SK-N-SH treated with all-trans-retinoic acid at 6 μM for 48 hours (cell line): ENCODE results near the gene ACACB.

Experiments
- ATAC-seq: fragments of 200-7000 bp; cut with Tn5 transposase; 3 replicates; pipeline ENCODE4 v1.9.1; 2020; ENCODE audit warnings: mild to moderate bottlenecking, moderate library complexity
- ARNTL ChIP-seq: fragments of 450-650 bp; formaldehyde crosslinking; IDR thresholded peaks from 2 replicates; pipeline ENCODE4 v1.5.0; 2020; ENCODE audit warnings: low read depth, mild to moderate bottlenecking, moderate library complexity, borderline replicate concordance
- BACH2 ChIP-seq: fragments of 250-450 bp; sonication (Bioruptor Pico); IDR thresholded peaks from 2 replicates; pipeline ENCODE4 v1.9.0; 2021; ENCODE audit warnings: mild to moderate bottlenecking, borderline replicate concordance
- CSDC2 ChIP-seq: fragments of 250-450 bp; sonication (Bioruptor Pico); IDR thresholded peaks from 2 replicates; pipeline ENCODE4 v1.5.0; 2020; ENCODE audit warnings: mild to moderate bottlenecking, moderate library complexity
- ESRRG ChIP-seq: fragments of 250-450 bp; sonication (Bioruptor Pico); IDR thresholded peaks from 2 replicates; pipeline ENCODE4 v1.6.1; 2021; ENCODE audit warnings: mild to moderate bottlenecking
- GLIS3 ChIP-seq: fragments of 250-450 bp; sonication (Bioruptor Pico); IDR thresholded peaks from 2 replicates; pipeline ENCODE4 v1.5.0; 2020; ENCODE audit warnings: mild to moderate bottlenecking, moderate library complexity
- OSR1 ChIP-seq: fragments of 250-450 bp; sonication (Bioruptor Pico); IDR thresholded peaks from 2 replicates; pipeline ENCODE4 v1.8.0; 2022; ENCODE audit warnings: moderate library complexity, mild to moderate bottlenecking, inconsistent platforms
- PPARA ChIP-seq: fragments of 250-450 bp; sonication (Bioruptor Pico); IDR thresholded peaks from 2 replicates; pipeline ENCODE4 v1.5.0; 2020; ENCODE audit warnings: mild to moderate bottlenecking, borderline replicate concordance
- SNAI2 ChIP-seq: fragments of 250-450 bp; sonication (Bioruptor Pico); IDR thresholded peaks from 2 replicates; pipeline ENCODE4 v1.5.0; 2020; ENCODE audit warnings: mild to moderate bottlenecking, moderate library complexity
- TCF4 ChIP-seq: fragments of 250-450 bp; sonication (Bioruptor Pico); IDR thresholded peaks from 2 replicates; pipeline ENCODE4 v1.8.0; 2021; ENCODE audit warnings: mild to moderate bottlenecking, moderate library complexity, borderline replicate concordance
- TOX ChIP-seq: fragments of 250-450 bp; sonication (Bioruptor Pico); IDR thresholded peaks from 2 replicates; pipeline ENCODE4 v1.8.0; 2021; ENCODE audit warnings: mild to moderate bottlenecking, moderate library complexity, borderline replicate concordance
- ZC3H10 ChIP-seq: fragments of 250-450 bp; sonication (Bioruptor Pico); IDR thresholded peaks from 2 replicates; pipeline ENCODE4 v1.5.1; 2021; ENCODE audit warnings: mild to moderate bottlenecking, moderate library complexity
- ZFP3 ChIP-seq: fragments of 250-450 bp; sonication (Bioruptor Pico); IDR thresholded peaks from 2 replicates; pipeline ENCODE4 v1.5.0; 2020; ENCODE audit warnings: mild to moderate bottlenecking, moderate library complexity
- ZFP30 ChIP-seq: fragments of 450-650 bp; formaldehyde crosslinking; IDR thresholded peaks from 2 replicates; pipeline ENCODE4 v1.5.0; 2022; ENCODE audit warnings: mild to moderate bottlenecking, moderate library complexity
- ZNF565 ChIP-seq: fragments of 450-650 bp; formaldehyde crosslinking; conservative IDR thresholded peaks from 2 replicates; pipeline ENCODE4 v1.5.0; 2020; ENCODE audit warnings: low read depth, mild to moderate bottlenecking, moderate library complexity
- ZNF70 ChIP-seq: fragments of 450-650 bp; formaldehyde crosslinking; IDR thresholded peaks from 2 replicates; pipeline ENCODE4 v1.5.0; 2020; ENCODE audit warnings: mild to moderate bottlenecking, moderate library complexity
- ZNF8 ChIP-seq: fragments of 450-650 bp; formaldehyde crosslinking; IDR thresholded peaks from 2 replicates; pipeline ENCODE4 v1.5.0; 2020; ENCODE audit warnings: mild to moderate bottlenecking, moderate library complexity
- TF ChIP-seq, protein P1 (sequence below): fragments of 250-450 bp; sonication (Bioruptor Pico); IDR thresholded peaks from 2 replicates; pipeline ENCODE4 v1.5.1; 2021; ENCODE audit warnings: mild to moderate bottlenecking, moderate library complexity
- TF ChIP-seq, protein P2 (sequence below): fragments of 250-450 bp; sonication (Bioruptor Pico); IDR thresholded peaks from 2 replicates; pipeline ENCODE4 v1.8.0; 2020; ENCODE audit warnings: mild to moderate bottlenecking, moderate library complexity, borderline replicate concordance
- TF ChIP-seq, protein P3 (sequence below): fragments of 250-450 bp; sonication (Bioruptor Pico); IDR thresholded peaks from 2 replicates; pipeline ENCODE4 v1.5.1; 2020; ENCODE audit warnings: low read depth, mild to moderate bottlenecking, moderate library complexity
- TF ChIP-seq, protein P4 (sequence below): fragments of 250-450 bp; sonication (Bioruptor Pico); IDR thresholded peaks from 2 replicates; pipeline ENCODE4 v1.8.0; 2021; ENCODE audit warnings: low read depth, mild to moderate bottlenecking, moderate library complexity, borderline replicate concordance
- TF ChIP-seq, protein P5 (sequence below): fragments of 250-450 bp; sonication (Bioruptor Pico); IDR thresholded peaks from 2 replicates; pipeline ENCODE4 v1.5.0; 2020; ENCODE audit warnings: mild to moderate bottlenecking, moderate library complexity

Gene ACACB

DNA sequence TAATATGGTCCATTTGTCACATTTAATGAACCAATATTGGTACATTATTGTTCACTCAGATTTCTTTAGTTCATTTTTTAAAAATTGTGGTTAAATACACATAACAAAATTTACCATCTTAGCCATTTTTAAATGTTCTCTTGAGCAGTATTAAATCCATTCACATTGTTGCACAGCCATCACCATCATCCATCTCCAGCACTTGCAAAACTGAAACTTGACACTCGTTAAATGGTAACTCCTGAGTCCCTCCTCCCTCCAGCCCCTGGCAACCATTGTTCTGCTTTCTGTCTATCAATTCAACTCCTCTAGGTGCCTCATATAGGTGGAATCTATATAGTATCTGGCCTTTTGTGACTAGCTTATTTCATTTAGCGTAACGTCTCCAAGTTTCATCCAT, 86.4 kb downstream of the ACACB start:
- ATAC-seq: no peak
- TF ChIP-seq ZFP3 (CRISPR knock-in tag): no peak
- TF ChIP-seq ZNF8: no peak
- TF ChIP-seq ZNF565 (CRISPR knock-in tag): no peak
- TF ChIP-seq ZFP30 (CRISPR knock-in tag): no peak
- no peak for TF ChIP-seq ESRRG (CRISPR knock-in tag)

DNA sequence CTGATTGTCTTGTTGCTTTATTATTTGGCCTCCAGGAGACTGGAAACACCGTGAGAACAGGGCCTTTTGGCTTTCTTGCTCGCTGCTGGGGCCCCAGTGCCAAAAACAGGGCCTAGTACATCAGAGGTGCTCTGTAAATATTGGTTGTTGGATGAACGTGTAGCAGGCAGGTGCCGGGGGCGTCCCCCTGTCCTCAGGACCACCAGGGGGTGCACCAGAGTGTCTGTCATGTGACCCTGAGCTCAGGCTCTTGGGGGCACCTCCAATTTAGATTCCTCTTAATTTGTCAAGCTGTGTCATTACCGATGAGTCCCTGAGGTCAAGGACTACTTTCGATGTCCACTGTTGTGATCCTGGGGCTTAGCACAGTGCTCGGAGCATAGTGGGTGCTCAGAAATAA, 87.1 kb downstream of the ACACB start:
- no peak for TF ChIP-seq ZFP3 (CRISPR knock-in tag)
- TF ChIP-seq, protein P1, sequence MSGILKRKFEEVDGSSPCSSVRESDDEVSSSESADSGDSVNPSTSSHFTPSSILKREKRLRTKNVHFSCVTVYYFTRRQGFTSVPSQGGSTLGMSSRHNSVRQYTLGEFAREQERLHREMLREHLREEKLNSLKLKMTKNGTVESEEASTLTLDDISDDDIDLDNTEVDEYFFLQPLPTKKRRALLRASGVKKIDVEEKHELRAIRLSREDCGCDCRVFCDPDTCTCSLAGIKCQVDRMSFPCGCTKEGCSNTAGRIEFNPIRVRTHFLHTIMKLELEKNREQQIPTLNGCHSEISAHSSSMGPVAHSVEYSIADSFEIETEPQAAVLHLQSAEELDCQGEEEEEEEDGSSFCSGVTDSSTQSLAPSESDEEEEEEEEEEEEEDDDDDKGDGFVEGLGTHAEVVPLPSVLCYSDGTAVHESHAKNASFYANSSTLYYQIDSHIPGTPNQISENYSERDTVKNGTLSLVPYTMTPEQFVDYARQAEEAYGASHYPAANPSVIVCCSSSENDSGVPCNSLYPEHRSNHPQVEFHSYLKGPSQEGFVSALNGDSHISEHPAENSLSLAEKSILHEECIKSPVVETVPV: no peak
- no peak for TF ChIP-seq TCF4
- TF ChIP-seq ZNF565 (CRISPR knock-in tag): no peak
- TF ChIP-seq, protein P2, sequence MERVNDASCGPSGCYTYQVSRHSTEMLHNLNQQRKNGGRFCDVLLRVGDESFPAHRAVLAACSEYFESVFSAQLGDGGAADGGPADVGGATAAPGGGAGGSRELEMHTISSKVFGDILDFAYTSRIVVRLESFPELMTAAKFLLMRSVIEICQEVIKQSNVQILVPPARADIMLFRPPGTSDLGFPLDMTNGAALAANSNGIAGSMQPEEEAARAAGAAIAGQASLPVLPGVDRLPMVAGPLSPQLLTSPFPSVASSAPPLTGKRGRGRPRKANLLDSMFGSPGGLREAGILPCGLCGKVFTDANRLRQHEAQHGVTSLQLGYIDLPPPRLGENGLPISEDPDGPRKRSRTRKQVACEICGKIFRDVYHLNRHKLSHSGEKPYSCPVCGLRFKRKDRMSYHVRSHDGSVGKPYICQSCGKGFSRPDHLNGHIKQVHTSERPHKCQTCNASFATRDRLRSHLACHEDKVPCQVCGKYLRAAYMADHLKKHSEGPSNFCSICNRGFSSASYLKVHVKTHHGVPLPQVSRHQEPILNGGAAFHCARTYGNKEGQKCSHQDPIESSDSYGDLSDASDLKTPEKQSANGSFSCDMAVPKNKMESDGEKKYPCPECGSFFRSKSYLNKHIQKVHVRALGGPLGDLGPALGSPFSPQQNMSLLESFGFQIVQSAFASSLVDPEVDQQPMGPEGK (CRISPR knock-in tag): no peak
- TF ChIP-seq ZC3H10 (CRISPR knock-in tag): no peak
- no peak for TF ChIP-seq SNAI2 (CRISPR knock-in tag)
- no peak for TF ChIP-seq CSDC2 (CRISPR knock-in tag)
- TF ChIP-seq TOX (CRISPR knock-in tag): no peak
- TF ChIP-seq GLIS3 (CRISPR knock-in tag): no peak
- TF ChIP-seq BACH2 (CRISPR knock-in tag): no peak
- ATAC-seq: no peak

DNA sequence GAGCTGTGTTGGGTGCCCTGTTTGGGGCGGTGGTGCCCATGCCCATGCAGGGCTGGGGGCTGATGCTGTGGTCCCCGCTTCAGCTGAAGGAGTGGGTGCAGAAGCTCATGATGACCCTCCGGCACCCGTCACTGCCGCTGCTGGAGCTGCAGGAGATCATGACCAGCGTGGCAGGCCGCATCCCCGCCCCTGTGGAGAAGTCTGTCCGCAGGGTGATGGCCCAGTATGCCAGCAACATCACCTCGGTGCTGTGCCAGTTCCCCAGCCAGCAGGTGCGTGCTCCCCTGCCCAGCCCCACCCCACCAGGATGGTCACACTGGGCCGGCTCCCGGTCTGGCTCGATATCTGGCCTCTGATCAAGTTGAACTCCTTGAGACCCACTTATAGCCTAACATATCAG, 92.7 kb downstream of the ACACB start:
- TF ChIP-seq, protein P3, sequence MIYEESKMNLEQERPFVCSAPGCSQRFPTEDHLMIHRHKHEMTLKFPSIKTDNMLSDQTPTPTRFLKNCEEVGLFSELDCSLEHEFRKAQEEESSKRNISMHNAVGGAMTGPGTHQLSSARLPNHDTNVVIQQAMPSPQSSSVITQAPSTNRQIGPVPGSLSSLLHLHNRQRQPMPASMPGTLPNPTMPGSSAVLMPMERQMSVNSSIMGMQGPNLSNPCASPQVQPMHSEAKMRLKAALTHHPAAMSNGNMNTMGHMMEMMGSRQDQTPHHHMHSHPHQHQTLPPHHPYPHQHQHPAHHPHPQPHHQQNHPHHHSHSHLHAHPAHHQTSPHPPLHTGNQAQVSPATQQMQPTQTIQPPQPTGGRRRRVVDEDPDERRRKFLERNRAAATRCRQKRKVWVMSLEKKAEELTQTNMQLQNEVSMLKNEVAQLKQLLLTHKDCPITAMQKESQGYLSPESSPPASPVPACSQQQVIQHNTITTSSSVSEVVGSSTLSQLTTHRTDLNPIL: no peak
- TF ChIP-seq SNAI2 (CRISPR knock-in tag) (no peak), PPARA (CRISPR knock-in tag) (no peak), ZNF565 (CRISPR knock-in tag) (no peak), ARNTL (CRISPR knock-in tag) (no peak), TCF4 (no peak), ZNF8 (no peak), BACH2 (CRISPR knock-in tag) (no peak), OSR1 (no peak), ZNF70 (CRISPR knock-in tag) (no peak)
- TF ChIP-seq, protein P4, sequence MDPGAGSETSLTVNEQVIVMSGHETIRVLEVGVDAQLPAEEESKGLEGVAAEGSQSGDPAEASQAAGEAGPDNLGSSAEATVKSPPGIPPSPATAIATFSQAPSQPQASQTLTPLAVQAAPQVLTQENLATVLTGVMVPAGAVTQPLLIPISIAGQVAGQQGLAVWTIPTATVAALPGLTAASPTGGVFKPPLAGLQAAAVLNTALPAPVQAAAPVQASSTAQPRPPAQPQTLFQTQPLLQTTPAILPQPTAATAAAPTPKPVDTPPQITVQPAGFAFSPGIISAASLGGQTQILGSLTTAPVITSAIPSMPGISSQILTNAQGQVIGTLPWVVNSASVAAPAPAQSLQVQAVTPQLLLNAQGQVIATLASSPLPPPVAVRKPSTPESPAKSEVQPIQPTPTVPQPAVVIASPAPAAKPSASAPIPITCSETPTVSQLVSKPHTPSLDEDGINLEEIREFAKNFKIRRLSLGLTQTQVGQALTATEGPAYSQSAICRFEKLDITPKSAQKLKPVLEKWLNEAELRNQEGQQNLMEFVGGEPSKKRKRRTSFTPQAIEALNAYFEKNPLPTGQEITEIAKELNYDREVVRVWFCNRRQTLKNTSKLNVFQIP (CRISPR knock-in tag): no peak
- TF ChIP-seq, protein P2 (CRISPR knock-in tag): no peak
- TF ChIP-seq, protein P5, sequence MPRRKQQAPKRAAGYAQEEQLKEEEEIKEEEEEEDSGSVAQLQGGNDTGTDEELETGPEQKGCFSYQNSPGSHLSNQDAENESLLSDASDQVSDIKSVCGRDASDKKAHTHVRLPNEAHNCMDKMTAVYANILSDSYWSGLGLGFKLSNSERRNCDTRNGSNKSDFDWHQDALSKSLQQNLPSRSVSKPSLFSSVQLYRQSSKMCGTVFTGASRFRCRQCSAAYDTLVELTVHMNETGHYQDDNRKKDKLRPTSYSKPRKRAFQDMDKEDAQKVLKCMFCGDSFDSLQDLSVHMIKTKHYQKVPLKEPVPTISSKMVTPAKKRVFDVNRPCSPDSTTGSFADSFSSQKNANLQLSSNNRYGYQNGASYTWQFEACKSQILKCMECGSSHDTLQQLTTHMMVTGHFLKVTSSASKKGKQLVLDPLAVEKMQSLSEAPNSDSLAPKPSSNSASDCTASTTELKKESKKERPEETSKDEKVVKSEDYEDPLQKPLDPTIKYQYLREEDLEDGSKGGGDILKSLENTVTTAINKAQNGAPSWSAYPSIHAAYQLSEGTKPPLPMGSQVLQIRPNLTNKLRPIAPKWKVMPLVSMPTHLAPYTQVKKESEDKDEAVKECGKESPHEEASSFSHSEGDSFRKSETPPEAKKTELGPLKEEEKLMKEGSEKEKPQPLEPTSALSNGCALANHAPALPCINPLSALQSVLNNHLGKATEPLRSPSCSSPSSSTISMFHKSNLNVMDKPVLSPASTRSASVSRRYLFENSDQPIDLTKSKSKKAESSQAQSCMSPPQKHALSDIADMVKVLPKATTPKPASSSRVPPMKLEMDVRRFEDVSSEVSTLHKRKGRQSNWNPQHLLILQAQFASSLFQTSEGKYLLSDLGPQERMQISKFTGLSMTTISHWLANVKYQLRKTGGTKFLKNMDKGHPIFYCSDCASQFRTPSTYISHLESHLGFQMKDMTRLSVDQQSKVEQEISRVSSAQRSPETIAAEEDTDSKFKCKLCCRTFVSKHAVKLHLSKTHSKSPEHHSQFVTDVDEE (CRISPR knock-in tag): no peak
- TF ChIP-seq, all 23 proteins: peak for 0
- ATAC-seq: no peak
